Caco-2 (cell line): ENCODE measurements around the gene CCDC85C. TPM values are rescaled to one million over a fixed set of nuclear protein-coding genes. Genes with fewer than 3 reads are reported as not detected.

Experiments used
- BruUV-seq: library from RNA; stranded (reverse); fragments of 400-500 nt; replicated peaks from 2 replicates; lab custom pipeline; 2021; lab: Mats Ljungman, UMichigan
- CTCF ChIA-PET: fragments of 300-600 bp; sonication (Branson Sonifier 250); formaldehyde crosslinking; loops from one replicate; lab custom pipeline; 2022; ENCODE audit warnings: antibody characterized with exemption; lab: Charles Lee
- POLR2A ChIA-PET: fragments of 300-600 bp; sonication (Branson Sonifier 250); formaldehyde crosslinking; loops from one replicate; lab custom pipeline; 2022; ENCODE audit warnings: antibody characterized with exemption; lab: Charles Lee
- DNase-seq, 2 experiments: peaks; one replicate each; pipeline versions ENCODE4 v3.0.0 to v3.0.0-alpha.2; 2020 to 2022
- H3K27me3 ChIP-seq: replicated peaks from 2 replicates; pipeline ENCODE4 v1.6.0; 2011; ENCODE audit warnings: low read length; ENCODE audit not compliant: control insufficient read depth, insufficient read depth
- H3K36me3 ChIP-seq: 2 replicates; pipeline ENCODE4 v1.5.1; 2011; ENCODE audit warnings: low read length; ENCODE audit not compliant: control insufficient read depth, insufficient read depth
- H3K4me1 ChIP-seq: fragments of 250-450 bp; sonication (Bioruptor Pico); 2 replicates; pipeline ENCODE4 v1.5.1; 2020; ENCODE audit warnings: mild to moderate bottlenecking
- H3K4me3 ChIP-seq: 2 replicates; pipeline ENCODE4 v1.5.1; 2011; ENCODE audit warnings: low read depth, mild to moderate bottlenecking, control low read depth, low read length
- H3K9me3 ChIP-seq: fragments of 250-450 bp; sonication (Bioruptor Pico); 2 replicates; pipeline ENCODE4 v1.5.1; 2020; ENCODE audit warnings: mild to moderate bottlenecking, moderate library complexity
- H3K27ac Mint-ChIP-seq: one replicate; pipeline ENCODE4 v1.8.0; 2022; ENCODE audit warnings: mixed read lengths; ENCODE audit not compliant: unreplicated experiment
- H3K27me3 Mint-ChIP-seq: one replicate; pipeline ENCODE4 v1.8.0; 2022; ENCODE audit warnings: mixed read lengths; ENCODE audit not compliant: insufficient read depth, unreplicated experiment
- H3K36me3 Mint-ChIP-seq: one replicate; pipeline ENCODE4 v1.8.0; 2022; ENCODE audit warnings: mild to moderate bottlenecking, mixed read lengths; ENCODE audit not compliant: insufficient read depth, unreplicated experiment
- H3K4me1 Mint-ChIP-seq: one replicate; pipeline ENCODE4 v1.8.0; 2022; ENCODE audit warnings: low read depth, mixed read lengths; ENCODE audit not compliant: unreplicated experiment
- H3K4me3 Mint-ChIP-seq: one replicate; pipeline ENCODE4 v1.8.0; 2022; ENCODE audit warnings: mild to moderate bottlenecking, moderate library complexity, mixed read lengths; ENCODE audit not compliant: unreplicated experiment
- H3K9me3 Mint-ChIP-seq: one replicate; pipeline ENCODE4 v1.8.0; 2022; ENCODE audit warnings: mixed read lengths; ENCODE audit not compliant: unreplicated experiment
- CTCF ChIP-seq, 2 experiments: fragments of 200-600 bp in 1 of 2; IDR thresholded peaks; 1 replicate in 1 of 2; 2 replicates in 1 of 2; pipeline versions ENCODE4 v1.5.1 to v1.8.0; 2011 to 2022; ENCODE audit warnings: antibody characterized with exemption in 1 of 2, control low read depth in 1 of 2, inconsistent platforms in 1 of 2, low read depth in 1 of 2, low read length in 1 of 2, mild to moderate bottlenecking in 1 of 2, moderate library complexity in 1 of 2; ENCODE audit not compliant: insufficient read depth in 1 of 2, severe bottlenecking in 1 of 2, unreplicated experiment in 1 of 2
- intact Hi-C: fragments of 100-400 bp; cut with micrococcal nuclease; formaldehyde crosslinking; loops from one replicate; pipeline ENCODE4 v1.10.0; 2022; ENCODE audit not compliant: unreplicated experiment
- total RNA-seq: library from RNA; stranded (reverse); gene quantifications from 2 replicates; pipeline ENCODE4 v1.2.3, GENCODE V29; 2022

Gene CCDC85C
- total RNA-seq, 1 experiment from 2014 or later, result 76.2 TPM

GRCh38 chr14:99519931-99520421 is 84.0 kb downstream of the CCDC85C start:
- peaks cover 47% of the 10 kb centered on the region for H3K4me1 ChIP-seq
- no peak overlapping the region for H3K4me3 Mint-ChIP-seq
- ChIA-PET POLR2A (no interaction called here), CTCF (interaction anchor here (0.6 kb wide), 1 partner anchor 26 kb away, joined by 3 read pairs; no protein-coding TSS in a partner anchor)
- no peak overlapping the region for H3K27ac Mint-ChIP-seq
- peak in 1 of 2 experiments; percentile 25 for DNase-seq
- H3K9me3 ChIP-seq, result no peaks in the 10 kb centered on the region
- BruUV-seq, result no TSS peak
- no peak for TF ChIP-seq CTCF (IDR thresholded peaks at IDR 0.05; ENCODE audit: insufficient read depth in 1 of 2, low read depth in 1 of 2, low read length in 1 of 2, severe bottlenecking in 1 of 2, unreplicated experiment in 1 of 2)
- H3K27me3 Mint-ChIP-seq, result no peaks in the 10 kb centered on the region
- peaks cover 58% of the 10 kb centered on the region for H3K36me3 Mint-ChIP-seq
- no peaks in the 10 kb centered on the region for H3K27me3 ChIP-seq
- H3K4me3 ChIP-seq, result no peak overlapping the region
- no peaks in the 10 kb centered on the region for H3K9me3 Mint-ChIP-seq
- peaks cover 2% of the 10 kb centered on the region for H3K4me1 Mint-ChIP-seq
- H3K36me3 ChIP-seq, result no peaks in the 10 kb centered on the region; the same call in 1 of the 2 replicates
- intact Hi-C loops, result loop anchor here (5.0 kb wide), 2 partner anchors 212 to 367 kb away; no protein-coding TSS in a partner anchor

GRCh38 chr14:99519347-99519881 is 84.6 kb downstream of the CCDC85C start:
- BruUV-seq, result no TSS peak
- no peak for DNase-seq
- H3K27me3 Mint-ChIP-seq, result no peaks in the 10 kb centered on the region
- Histone ChIP-seq H3K4me3 (no peak overlapping the region), H3K9me3 (no peaks in the 10 kb centered on the region), H3K4me1 (peaks cover 41% of the 10 kb centered on the region), H3K36me3 (no peaks in the 10 kb centered on the region; the same call in 1 of the 2 replicates), H3K27me3 (no peaks in the 10 kb centered on the region)
- CTCF ChIA-PET, result interaction anchor here (0.6 to 1.0 kb wide), 2 partner anchors 26 to 57 kb away, joined by 3 read pairs; no protein-coding TSS in a partner anchor
- intact Hi-C loops, result no loop called here
- H3K36me3 Mint-ChIP-seq, result peaks cover 59% of the 10 kb centered on the region
- no peaks in the 10 kb centered on the region for H3K4me1 Mint-ChIP-seq
- no peak overlapping the region for H3K4me3 Mint-ChIP-seq
- POLR2A ChIA-PET, result no interaction called here
- H3K9me3 Mint-ChIP-seq, result no peaks in the 10 kb centered on the region
- no peak overlapping the region for H3K27ac Mint-ChIP-seq
- TF ChIP-seq CTCF (IDR thresholded peaks at IDR 0.05; ENCODE audit: insufficient read depth in 1 of 2, low read depth in 1 of 2, low read length in 1 of 2, severe bottlenecking in 1 of 2, unreplicated experiment in 1 of 2), result no peak

GRCh38 chr14:99518441-99519346 is 85.3 kb downstream of the CCDC85C start:
- Histone ChIP-seq H3K9me3 (no peaks in the 10 kb centered on the region), H3K27me3 (no peaks in the 10 kb centered on the region), H3K36me3 (no peaks in the 10 kb centered on the region; the same call in none of the 2 replicates), H3K4me1 (peaks cover 36% of the 10 kb centered on the region), H3K4me3 (no peak overlapping the region)
- DNase-seq, result peak; percentile 74 to 85
- H3K4me1 Mint-ChIP-seq, result no peaks in the 10 kb centered on the region
- ChIA-PET POLR2A (no interaction called here), CTCF (interaction anchor here (1.0 kb wide), 1 partner anchor 58 kb away, joined by 3 read pairs; no protein-coding TSS in a partner anchor)
- H3K9me3 Mint-ChIP-seq, result no peaks in the 10 kb centered on the region
- H3K4me3 Mint-ChIP-seq, result no peak overlapping the region
- no TSS peak for BruUV-seq
- H3K27me3 Mint-ChIP-seq, result no peaks in the 10 kb centered on the region
- H3K36me3 Mint-ChIP-seq, result peaks cover 60% of the 10 kb centered on the region
- TF ChIP-seq CTCF (IDR thresholded peaks at IDR 0.05; ENCODE audit: insufficient read depth in 1 of 2, low read depth in 1 of 2, low read length in 1 of 2, severe bottlenecking in 1 of 2, unreplicated experiment in 1 of 2), result peak; percentile 91 to 94
- intact Hi-C loops, result loop anchor here (1.0 kb wide), 1 partner anchor 111 kb away; no protein-coding TSS in a partner anchor
- H3K27ac Mint-ChIP-seq, result no peak overlapping the region
